Esophagus squamous epithelium (tissue), 5 donors: ENCODE data around the gene SPECC1L. TPM values are rescaled to one million over a fixed set of nuclear protein-coding genes. Genes with fewer than 3 reads are reported as not detected.
A peak's percentile ranks its signal among the peaks of the same experiment; 100 is the strongest.
"Not testable (repeated sequence)": the region's sequence is repeated elsewhere in the genome, so short reads cannot be mapped to it uniquely, and the experiment has no call there.

Source experiments
- DNase-seq: peaks from one replicate; lab custom pipeline; 2025; lab: John Stamatoyannopoulos, UW
- H3K27ac ChIP-seq, 4 donors: fragments of 200-600 bp; sonication (generic); one replicate each; pipeline ENCODE4 v1.5.1; 2016 to 2019; ENCODE audit warnings: mild to moderate bottlenecking in 1 of 4
- H3K27me3 ChIP-seq, 4 donors: fragments of 200-600 bp; sonication (generic); 1 replicate in 3 of 4; 2 replicates in 1 of 4; pipeline versions ENCODE4 v1.5.1 to v1.6.0; 2017 to 2021; ENCODE audit warnings: antibody characterized with exemption in 1 of 4
- H3K36me3 ChIP-seq, 3 donors: fragments of 200-600 bp; sonication (generic); one replicate each; pipeline ENCODE4 v1.5.1; 2016 to 2019
- H3K4me1 ChIP-seq, 3 donors: fragments of 200-600 bp; sonication (generic); one replicate each; pipeline ENCODE4 v1.5.1; 2017 to 2019
- H3K4me3 ChIP-seq, 4 donors: fragments of 200-600 bp; sonication (generic); 1 replicate in 3 of 4; 2 replicates in 1 of 4; pipeline ENCODE4 v1.5.1; 2016 to 2019; ENCODE audit warnings: mild to moderate bottlenecking in 2 of 4, moderate library complexity in 1 of 4
- H3K9me3 ChIP-seq, 3 donors: fragments of 200-600 bp; sonication (generic); one replicate each; pipeline ENCODE4 v1.5.1; 2016 to 2019
- POLR2A ChIP-seq, 4 donors: fragments of 450-650 bp; IDR thresholded peaks; one replicate each; pipeline ENCODE4 v1.6.1; 2017; ENCODE audit warnings: antibody characterized with exemption in 4 of 4, mild to moderate bottlenecking in 4 of 4, moderate library complexity in 3 of 4
- WGBS, 2 donors: methylation state at CpG; one replicate each; pipeline ENCODE4 v1.1.5; 2018; 5-methylcytosine and 5-hydroxymethylcytosine counted together
- intact Hi-C: fragments of 100-400 bp; cut with DNase I; formaldehyde crosslinking; loops from one replicate; pipeline ENCODE4 v1.15.0; 2022
- total RNA-seq, 4 donors: library from RNA; depleted of rRNA; stranded (reverse); fragments of >200 nt; gene quantifications; one replicate each; pipeline ENCODE4 v1.1.0, GENCODE V29; 2016
- TF ChIP-seq, protein P1 (sequence below), 6 experiments: fragments of 450-650 bp in 4 of 6; fragments of 200-600 bp in 2 of 6; sonication (generic) in 2 of 6; IDR thresholded peaks; one replicate each; pipeline ENCODE4 v1.5.1; 2016 to 2019; ENCODE audit warnings: antibody characterized with exemption in 6 of 6, mild to moderate bottlenecking in 4 of 6, moderate library complexity in 4 of 6
- donor health status: DM: yes; HTN: yes; CAD: no.

Gene SPECC1L
- total RNA-seq, 4 donors from 2014 or later, result 21.4 to 31.9 (median 27.7) TPM

- H3K4me1 ChIP-seq, H3K4me3 ChIP-seq, H3K27ac ChIP-seq, H3K9me3 ChIP-seq, DNase-seq, intact Hi-C loops, H3K36me3 ChIP-seq, H3K27me3 ChIP-seq: not testable (repeated sequence)
- WGBS, 2 donors, result no CpG with 5 or more reads among the region's 12 CpGs
Observed at GRCh38 chr22:24253126-24253525, 17.5 kb upstream of the SPECC1L start.

DNA sequence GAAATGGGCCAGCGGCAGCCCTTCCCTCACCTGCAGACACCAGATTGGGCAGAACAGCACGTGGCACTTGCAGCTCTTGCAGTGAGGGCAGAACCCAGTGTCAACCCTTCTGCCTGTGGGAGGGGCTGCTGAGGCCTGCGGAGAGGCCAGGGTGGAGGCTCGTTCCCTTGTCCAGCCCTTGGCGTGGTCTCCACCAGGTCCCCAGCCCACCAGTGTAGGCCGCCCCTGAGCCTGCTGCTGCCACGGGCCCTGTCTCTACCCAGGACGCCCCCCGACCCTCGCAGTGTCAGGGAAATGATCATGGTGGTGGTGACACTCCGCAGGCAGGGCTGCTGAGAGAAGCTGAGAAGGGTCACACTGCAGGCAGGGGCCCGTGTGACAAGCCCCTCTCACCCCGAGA is 14.5 kb upstream of the SPECC1L start:
- intact Hi-C loops, DNase-seq, H3K4me3 ChIP-seq, H3K4me1 ChIP-seq, H3K36me3 ChIP-seq, H3K9me3 ChIP-seq, H3K27me3 ChIP-seq, H3K27ac ChIP-seq: not testable (repeated sequence)
- WGBS, 2 donors, result no CpG with 5 or more reads among the region's 13 CpGs

- DNase-seq, H3K36me3 ChIP-seq, H3K4me3 ChIP-seq, H3K27me3 ChIP-seq, intact Hi-C loops, H3K27ac ChIP-seq, H3K4me1 ChIP-seq, H3K9me3 ChIP-seq: not testable (repeated sequence)
- WGBS, 2 donors, result 93% methylated on average over 3 of the region's 7 CpGs; no CpG with 5 or more reads in 1 of the 2 donors
Observed at GRCh38 chr22:24256736-24257135, 13.9 kb upstream of the SPECC1L start.

DNA sequence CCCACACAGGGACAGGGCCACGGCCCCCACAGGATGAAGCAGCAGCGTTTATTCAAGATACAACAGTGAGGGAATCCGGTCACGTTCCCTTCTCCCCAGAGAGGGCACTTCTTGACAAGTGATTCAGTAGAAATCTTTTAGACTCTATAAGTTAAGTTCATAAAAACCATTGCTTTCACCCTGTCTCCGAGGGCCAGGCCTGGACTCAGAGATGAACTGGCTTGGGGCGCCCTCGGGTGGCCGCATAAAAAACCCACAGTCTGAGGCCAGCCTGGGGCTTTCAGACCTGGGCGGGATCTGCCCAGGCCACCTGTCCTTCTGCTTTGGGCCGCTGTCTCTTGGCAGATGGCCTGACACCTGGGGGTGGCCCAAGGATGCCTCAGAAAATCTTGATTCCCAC is 11.2 kb upstream of the SPECC1L start:
- H3K4me1 ChIP-seq, H3K9me3 ChIP-seq, H3K36me3 ChIP-seq, H3K27me3 ChIP-seq, H3K4me3 ChIP-seq, intact Hi-C loops: not testable (repeated sequence)
- 0 to 7% methylated on average over 4 to 5 of the region's 10 CpGs for WGBS, 2 donors
- peak; percentile 30 for DNase-seq
- TF ChIP-seq, protein P1, sequence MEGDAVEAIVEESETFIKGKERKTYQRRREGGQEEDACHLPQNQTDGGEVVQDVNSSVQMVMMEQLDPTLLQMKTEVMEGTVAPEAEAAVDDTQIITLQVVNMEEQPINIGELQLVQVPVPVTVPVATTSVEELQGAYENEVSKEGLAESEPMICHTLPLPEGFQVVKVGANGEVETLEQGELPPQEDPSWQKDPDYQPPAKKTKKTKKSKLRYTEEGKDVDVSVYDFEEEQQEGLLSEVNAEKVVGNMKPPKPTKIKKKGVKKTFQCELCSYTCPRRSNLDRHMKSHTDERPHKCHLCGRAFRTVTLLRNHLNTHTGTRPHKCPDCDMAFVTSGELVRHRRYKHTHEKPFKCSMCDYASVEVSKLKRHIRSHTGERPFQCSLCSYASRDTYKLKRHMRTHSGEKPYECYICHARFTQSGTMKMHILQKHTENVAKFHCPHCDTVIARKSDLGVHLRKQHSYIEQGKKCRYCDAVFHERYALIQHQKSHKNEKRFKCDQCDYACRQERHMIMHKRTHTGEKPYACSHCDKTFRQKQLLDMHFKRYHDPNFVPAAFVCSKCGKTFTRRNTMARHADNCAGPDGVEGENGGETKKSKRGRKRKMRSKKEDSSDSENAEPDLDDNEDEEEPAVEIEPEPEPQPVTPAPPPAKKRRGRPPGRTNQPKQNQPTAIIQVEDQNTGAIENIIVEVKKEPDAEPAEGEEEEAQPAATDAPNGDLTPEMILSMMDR (IDR thresholded peaks at IDR 0.05), result peak in 4 of 6 experiments; percentile 50 to 73 (median 61)
- H3K27ac ChIP-seq, result peak overlapping the region in 1 of 4 donors; percentile 29

DNA sequence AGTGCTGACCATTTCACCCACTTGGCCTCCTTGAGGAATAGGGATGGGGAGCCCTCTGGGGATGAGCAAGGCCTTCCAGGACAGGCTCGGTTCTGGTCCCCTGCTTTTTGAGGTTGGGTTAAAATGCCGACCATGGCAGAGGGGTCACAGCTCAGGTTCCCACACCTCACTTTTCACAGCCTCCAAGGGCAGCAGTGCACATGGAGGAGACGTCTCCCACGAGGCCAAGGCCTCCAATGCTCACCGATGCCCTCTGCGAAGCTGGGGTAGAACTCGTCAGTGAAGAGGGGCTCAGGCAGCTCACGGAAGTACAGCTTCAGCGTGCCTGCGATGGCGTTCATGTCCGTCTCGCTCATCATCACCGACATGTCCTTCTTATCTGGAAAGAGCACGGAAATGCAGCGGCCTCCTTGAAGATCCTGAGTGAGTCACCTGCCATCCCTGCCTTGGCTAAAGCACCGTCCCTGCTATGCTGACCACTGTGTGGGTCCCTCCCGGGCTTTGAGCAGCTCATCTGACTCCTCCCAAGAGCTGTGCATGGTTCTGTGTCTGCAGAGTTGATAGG is 8.4 kb upstream of the SPECC1L start:
- WGBS, 2 donors, result 95% methylated on average over 15 of the region's 18 CpGs; no CpG with 5 or more reads in 1 of the 2 donors
- H3K9me3 ChIP-seq, intact Hi-C loops, H3K27ac ChIP-seq, H3K27me3 ChIP-seq, H3K4me3 ChIP-seq, H3K36me3 ChIP-seq, H3K4me1 ChIP-seq, DNase-seq: not testable (repeated sequence)

- H3K9me3 ChIP-seq, DNase-seq, H3K27me3 ChIP-seq, H3K4me3 ChIP-seq, H3K27ac ChIP-seq, H3K36me3 ChIP-seq, intact Hi-C loops, H3K4me1 ChIP-seq: not testable (repeated sequence)
- WGBS, 2 donors, result 94% methylated on average over 6 to 12 of the region's 19 CpGs
Observed at GRCh38 chr22:24263479-24263878, 7.2 kb upstream of the SPECC1L start.

DNA sequence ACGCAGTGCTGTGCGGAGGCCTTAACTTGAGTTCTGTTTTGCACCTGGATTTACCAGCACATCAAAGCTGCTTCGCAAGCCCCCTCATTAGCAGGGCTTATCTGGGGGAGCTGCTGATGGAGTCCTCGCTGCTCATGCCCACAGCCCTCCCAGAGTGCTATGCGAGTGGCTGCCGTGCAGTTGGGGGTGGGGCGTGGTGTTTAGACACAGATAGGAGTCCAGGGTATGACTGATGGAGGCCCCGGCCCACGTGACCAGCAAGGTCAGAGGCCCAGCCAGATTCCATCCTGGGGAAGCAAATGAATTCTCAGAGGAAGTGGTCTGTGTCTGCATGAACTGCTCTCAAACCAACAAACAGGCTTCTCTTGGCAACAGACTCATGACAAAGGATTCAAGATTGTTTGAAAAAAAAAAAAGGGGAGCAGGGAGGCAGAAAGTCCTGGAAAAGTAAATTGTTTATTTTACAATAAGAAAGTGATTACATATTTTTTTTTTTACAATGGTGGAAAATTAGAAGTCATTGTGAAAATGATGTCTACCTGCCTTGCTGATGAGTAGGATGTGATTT is 6.2 kb upstream of the SPECC1L start:
- H3K27ac ChIP-seq, result peak overlapping the region in 1 of 4 donors; percentile 47
- H3K27me3 ChIP-seq, H3K36me3 ChIP-seq, intact Hi-C loops, DNase-seq, H3K4me1 ChIP-seq, H3K4me3 ChIP-seq, H3K9me3 ChIP-seq: not testable (repeated sequence)
- WGBS, 2 donors, result no CpG with 5 or more reads among the region's 9 CpGs

DNA sequence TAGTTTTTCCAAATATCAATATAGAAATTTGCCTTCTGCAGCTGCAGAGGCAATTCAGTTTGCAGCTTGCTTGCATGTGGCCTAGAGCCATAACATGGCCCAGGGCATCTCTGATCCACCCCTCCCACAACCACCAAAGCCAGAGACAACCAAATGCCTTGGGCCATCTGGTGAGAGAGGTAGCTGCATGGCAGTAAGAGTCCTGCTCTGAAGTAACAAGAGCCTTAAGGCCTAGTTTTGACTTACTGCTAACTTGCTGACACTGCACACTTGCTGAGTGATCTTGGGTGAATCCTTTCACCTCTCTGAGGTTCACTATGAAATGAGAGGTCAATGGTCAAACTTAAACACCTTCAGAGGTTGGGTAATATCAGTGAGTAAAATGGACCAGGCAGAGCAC is 4.9 kb upstream of the SPECC1L start:
- DNase-seq, result no peak
- no peak overlapping the region for H3K4me3 ChIP-seq
- H3K9me3 ChIP-seq, result no peaks in the 10 kb centered on the region
- TF ChIP-seq, protein P1 (IDR thresholded peaks at IDR 0.05), result no peak
- TF ChIP-seq POLR2A (IDR thresholded peaks at IDR 0.05), result no peak
- no peaks in the 10 kb centered on the region for H3K36me3 ChIP-seq
- no peak overlapping the region for H3K27ac ChIP-seq
- no peaks in the 10 kb centered on the region for H3K27me3 ChIP-seq
- intact Hi-C loops, result no loop called here
- peaks cover 0 to 15% (median 0%) of the 10 kb centered on the region in 3 donors for H3K4me1 ChIP-seq

DNA sequence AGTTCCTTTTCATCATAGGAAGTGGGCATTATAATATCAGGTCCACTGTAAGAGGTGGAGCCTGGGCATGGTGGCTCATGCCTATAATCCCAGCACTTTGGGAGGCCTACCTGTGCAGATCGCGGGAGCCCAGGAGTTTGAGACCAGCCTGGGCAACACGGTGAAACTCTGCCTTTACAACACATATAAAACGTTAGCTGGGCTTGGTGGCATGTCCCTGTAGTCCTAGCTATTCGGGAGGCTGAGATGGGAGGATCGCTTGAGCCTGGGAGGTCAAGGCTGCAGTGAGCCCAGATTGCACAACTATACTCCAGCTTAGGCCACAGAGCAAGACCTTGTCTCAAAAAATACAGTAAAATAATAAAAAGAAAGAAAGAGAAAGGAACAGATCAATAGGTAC is 4.1 kb upstream of the SPECC1L start:
- DNase-seq, H3K27ac ChIP-seq, H3K27me3 ChIP-seq, H3K9me3 ChIP-seq, intact Hi-C loops, H3K4me3 ChIP-seq, H3K36me3 ChIP-seq: not testable (repeated sequence)
- peaks cover 0 to 17% (median 0%) of the 10 kb centered on the region in 3 donors for H3K4me1 ChIP-seq
- 78 to 90% methylated on average over 6 of the region's 6 CpGs for WGBS, 2 donors
